GM12878 (cell line): ENCODE data around the gene DDX46. TPM values are rescaled to one million over a fixed set of nuclear protein-coding genes. Genes with fewer than 3 reads are reported as not detected.

Experiments
- ATAC-seq: fragments of 200-7000 bp; cut with Tn5 transposase; 3 replicates; pipeline ENCODE4 v1.9.1; 2020; ENCODE audit warnings: mild to moderate bottlenecking, moderate library complexity
- BruUV-seq: library from RNA; stranded (reverse); fragments of 400-500 nt; replicated peaks from 2 replicates; lab custom pipeline; 2021; lab: Mats Ljungman, UMichigan
- CTCF ChIA-PET: fragments of 300-600 bp; sonication (Branson Sonifier 250); formaldehyde crosslinking; extraction: SDS; loops from one replicate; lab custom pipeline; 2021; ENCODE audit warnings: inconsistent platforms; lab: Yijun Ruan, JAX
- POLR2A ChIA-PET: fragments of 350-600 bp; formaldehyde crosslinking; extraction: SDS; loops from one replicate; lab custom pipeline; 2021; ENCODE audit warnings: inconsistent platforms; lab: Charles Lee
- RAD21 ChIA-PET: fragments of 300-600 bp; sonication (Branson Sonifier 250); formaldehyde crosslinking; loops from one replicate; lab custom pipeline; 2023; ENCODE audit warnings: antibody characterized with exemption; ENCODE audit not compliant: unreplicated experiment; lab: Charles Lee
- SMC1A ChIA-PET: fragments of 300-600 bp; sonication (Branson Sonifier 250); formaldehyde crosslinking; loops from one replicate; lab custom pipeline; 2023; ENCODE audit not compliant: unreplicated experiment, uncharacterized antibody; lab: Charles Lee
- DNase-seq: peaks from one replicate; pipeline ENCODE4 v3.0.0-alpha.2; 2011; ENCODE audit warnings: low read depth, low spot score
- FAIRE-seq: peaks from 3 replicates; lab custom pipeline; 2011; peaks lifted over from hg19 to GRCh38; lab: Jason Lieb, UNC
- H2AFZ ChIP-seq: 2 replicates; pipeline ENCODE4 v1.6.0; 2011; ENCODE audit warnings: low read depth, low read length, control low read depth; ENCODE audit not compliant: control insufficient read depth
- H3K27ac ChIP-seq: 2 replicates; pipeline ENCODE4 v1.5.1; 2011; ENCODE audit warnings: control low read depth; ENCODE audit not compliant: control insufficient read depth, insufficient read depth
- H3K27me3 ChIP-seq, 2 experiments: replicated peaks in 1 of 2; 2 replicates each; pipeline versions ENCODE4 v1.6.0 to v1.6.1; 2011; ENCODE audit warnings: low read length in 1 of 2; ENCODE audit not compliant: control insufficient read depth in 2 of 2, insufficient read depth in 2 of 2
- H3K36me3 ChIP-seq, 2 experiments: 2 replicates each; pipeline ENCODE4 v1.5.1; 2011; ENCODE audit warnings: low read length in 1 of 2; ENCODE audit not compliant: control insufficient read depth in 2 of 2, insufficient read depth in 2 of 2
- H3K4me1 ChIP-seq: 2 replicates; pipeline ENCODE4 v1.6.1; 2011; ENCODE audit warnings: mild to moderate bottlenecking, low read length, moderate library complexity, mixed read lengths; ENCODE audit not compliant: control insufficient read depth, insufficient read depth
- H3K4me2 ChIP-seq: 2 replicates; pipeline ENCODE4 v1.6.0; 2011; ENCODE audit warnings: control low read depth; ENCODE audit not compliant: control insufficient read depth, insufficient read depth
- H3K4me3 ChIP-seq: fragments of 200-600 bp; sonication (generic); 2 replicates; pipeline ENCODE4 v1.5.1; 2016
- H3K79me2 ChIP-seq: 2 replicates; pipeline ENCODE4 v1.6.0; 2011; ENCODE audit warnings: low read length; ENCODE audit not compliant: control insufficient read depth, insufficient read depth
- H3K9ac ChIP-seq: 2 replicates; pipeline ENCODE4 v1.8.0; 2011; ENCODE audit warnings: low read length, control low read depth, mixed read lengths; ENCODE audit not compliant: control insufficient read depth, insufficient read depth
- H3K9me3 ChIP-seq: replicated peaks from 3 replicates; pipeline ENCODE4 v1.5.1; 2011; ENCODE audit warnings: mild to moderate bottlenecking, low read length; ENCODE audit not compliant: control insufficient read depth, insufficient read depth
- H4K20me1 ChIP-seq: 2 replicates; pipeline ENCODE4 v1.6.0; 2011; ENCODE audit not compliant: control insufficient read depth, insufficient read depth
- ASH2L ChIP-seq: fragments of 300-600, 200-600 bp; sonication (generic); IDR thresholded peaks from 2 replicates; pipeline ENCODE4 v1.6.1; 2017; ENCODE audit warnings: low read depth, mild to moderate bottlenecking, borderline replicate concordance
- BRCA1 ChIP-seq: IDR thresholded peaks from 2 replicates; pipeline ENCODE4 v1.6.1; 2011; ENCODE audit warnings: low read depth, low read length, improper control_type of control experiment
- ESRRA ChIP-seq: IDR thresholded peaks from 2 replicates; pipeline ENCODE4 v1.6.1; 2012; ENCODE audit warnings: mild to moderate bottlenecking, low read length, improper control_type of control experiment
- FOS ChIP-seq: IDR thresholded peaks from 3 replicates; pipeline ENCODE4 v1.6.1; 2011; ENCODE audit warnings: borderline replicate concordance; ENCODE audit not compliant: insufficient read length; ENCODE audit errors: extremely low read depth
- LARP7 ChIP-seq: fragments of 450-650 bp; IDR thresholded peaks from 2 replicates; pipeline ENCODE4 v1.6.1; 2017; ENCODE audit warnings: mild to moderate bottlenecking
- MEF2A ChIP-seq: IDR thresholded peaks from 2 replicates; pipeline ENCODE4 v1.6.1; 2011; ENCODE audit warnings: low read depth, mild to moderate bottlenecking, low read length, moderate library complexity; ENCODE audit not compliant: insufficient read depth
- MXI1 ChIP-seq: fragments of 150-350 bp; IDR thresholded peaks from 2 replicates; pipeline ENCODE4 v1.6.1; 2011; ENCODE audit warnings: low read depth, mild to moderate bottlenecking, inconsistent platforms, low read length, improper control_type of control experiment
- PAX5 ChIP-seq: IDR thresholded peaks from 2 replicates; pipeline ENCODE4 v1.6.1; 2011; ENCODE audit warnings: low read depth, low read length, borderline replicate concordance
- PAX8 ChIP-seq: fragments of 450-650 bp; IDR thresholded peaks from 2 replicates; pipeline ENCODE4 v1.6.1; 2017; ENCODE audit warnings: mild to moderate bottlenecking, moderate library complexity
- SMAD5 ChIP-seq: IDR thresholded peaks from 2 replicates; pipeline ENCODE4 v1.6.1; 2016; ENCODE audit warnings: antibody characterized with exemption, low read depth
- SMARCA5 ChIP-seq: fragments of 450-650 bp; IDR thresholded peaks from 2 replicates; pipeline ENCODE4 v1.6.1; 2017; ENCODE audit warnings: mild to moderate bottlenecking
- SPI1 ChIP-seq: IDR thresholded peaks from 2 replicates; pipeline ENCODE4 v1.6.1; 2011; ENCODE audit warnings: low read depth, mild to moderate bottlenecking, low read length, moderate library complexity, borderline replicate concordance; ENCODE audit not compliant: insufficient read depth
- SUPT20H ChIP-seq: IDR thresholded peaks from 2 replicates; pipeline ENCODE4 v1.6.1; 2011; ENCODE audit warnings: low read depth, mild to moderate bottlenecking, low read length, moderate library complexity, borderline replicate concordance; ENCODE audit not compliant: control insufficient read depth
- ZZZ3 ChIP-seq: IDR thresholded peaks from 2 replicates; pipeline ENCODE4 v1.6.1; 2011; ENCODE audit warnings: low read depth; ENCODE audit not compliant: control insufficient read depth, insufficient read length
- WGBS: methylation state at CpG from one replicate; pipeline ENCODE4 v1.1.6; 2016; ENCODE audit warnings: low lambda C conversion rate; ENCODE audit not compliant: insufficient replicate concordance, insufficient coverage; ENCODE audit errors: missing lambda C conversion rate; 5-methylcytosine and 5-hydroxymethylcytosine counted together
- in situ Hi-C: fragments of 300-500 bp; cut with MboI; formaldehyde crosslinking; loops from 9 replicates; pipeline ENCODE4 v1.14.3; 2018; ENCODE audit warnings: mixed read lengths
- intact Hi-C: fragments of 100-400 bp; cut with micrococcal nuclease; formaldehyde crosslinking; loops from one replicate; pipeline ENCODE4 v1.14.2; 2022; ENCODE audit not compliant: unreplicated experiment
- polyA plus RNA-seq, 11 experiments: library from polyadenylated mRNA; depleted of rRNA in 4 of 11; unstranded in 6 of 11; stranded (reverse) in 5 of 11; fragments of >200 nt; fragmentation: Nextera tagmentation in 4 of 11; fragmentation: Illumina TruSeq in 1 of 11; extraction: Ambion mirVana in 4 of 11; extraction: Trizol in 1 of 11; gene quantifications; 1 replicate in 1 of 11; 2 replicates in 10 of 11; pipeline versions ENCODE4 v1.2.1 to v1.2.3, GENCODE V29; 2011 to 2016; ENCODE audit warnings: inconsistent platforms in 2 of 11, missing spikeins in 2 of 11, low read depth in 1 of 11
- total RNA-seq, 4 experiments: library from RNA; depleted of rRNA in 3 of 4; stranded (reverse); fragments of >200 nt in 3 of 4; fragmentation: Illumina TruSeq in 1 of 4; extraction: Trizol in 1 of 4; gene quantifications; 2 replicates each; pipeline versions ENCODE4 v1.2.1 to v1.2.3, GENCODE V29; 2013 to 2021

Gene DDX46
- total and polyA plus RNA-seq, 10 of the 15 experiments (the other 5 are each of a cell fraction or from before 2014, with no cell fraction given), result 23.0 to 77.1 (median 42.2) TPM

- FAIRE-seq (no peak), ATAC-seq (no peak)
- H4K20me1 ChIP-seq, result no peaks in the 10 kb centered on the region
- 100% methylated on average over 4 of the region's 4 CpGs for WGBS
- no peak overlapping the region for H3K4me3 ChIP-seq
- H3K27ac ChIP-seq, result no peak overlapping the region
- H3K4me1 ChIP-seq, result no peaks in the 10 kb centered on the region
- ChIA-PET RAD21 (no interaction called here), SMC1A (no interaction called here)
- TF ChIP-seq BRCA1 (no peak), SPI1 (no peak), PAX8 (no peak), MXI1 (no peak), ASH2L (no peak), ESRRA (no peak), SMAD5 (no peak), SUPT20H (no peak), MEF2A (no peak), SMARCA5 (no peak), ZZZ3 (no peak), LARP7 (no peak), PAX5 (no peak), FOS (no peak)
- TF ChIP-seq, all 136 proteins: peak for 0
- in situ Hi-C loops, result no loop called here
- Histone ChIP-seq H3K79me2 (no peaks in the 10 kb centered on the region), H3K27me3 (no peaks in the 10 kb centered on the region), H2AFZ (no peak overlapping the region), H3K9ac (no peak overlapping the region), H3K9me3 (no peaks in the 10 kb centered on the region), H3K4me2 (no peak overlapping the region), H3K36me3 (peaks cover 3 to 14% of the 10 kb centered on the region in 2 experiments)
- DNase-seq, result no peak
- intact Hi-C loops, result no loop called here
- no TSS peak for BruUV-seq
- ChIA-PET CTCF (no interaction called here), POLR2A (interaction anchor here (0.6 kb wide), 1 partner anchor 185 kb away, joined by 3 read pairs; no protein-coding TSS in a partner anchor)
Observed at GRCh38 chr5:134819407-134819963, 60.9 kb downstream of the DDX46 start.
